ENCODE measurements around the gene KRABD2.
"Not testable (repeated sequence)": the region's sequence is repeated elsewhere in the genome, so short reads cannot be mapped to it uniquely, and the experiment has no call there.

- TF ChIP-seq TAF1, POLR2AphosphoS5, POLR2A, POU2F2 (IDR thresholded peaks at IDR 0.05; ENCODE audit: low read depth, low read length): not testable (repeated sequence)
Observed at GRCh38 chr17:8394497-8394896, 18.0 kb upstream of the KRABD2 start.

All from GM12891 (cell line).